Endothelial cell of umbilical vein (primary cell): ENCODE data around the gene MTIF3. TPM values are rescaled to one million over a fixed set of nuclear protein-coding genes. Genes with fewer than 3 reads are reported as not detected.

Source experiments
- polyA plus RNA-seq, 4 experiments: library from polyadenylated mRNA; depleted of rRNA in 3 of 4; stranded (reverse) in 3 of 4; unstranded in 1 of 4; fragments of >200 nt; gene quantifications; 2 replicates each; pipeline versions ENCODE4 v1.2.1 to v1.2.3, GENCODE V29; 2011 to 2012; ENCODE audit warnings: missing spikeins in 1 of 4
- small RNA-seq: library from RNA; depleted of rRNA; stranded (forward); fragments of <200 nt; gene quantifications from one replicate; pipeline ENCODE3, GENCODE V24; 2012; ENCODE audit warnings: low replicate concordance, low read depth; ENCODE audit not compliant: insufficient read depth, insufficient read length
- total RNA-seq: library from RNA; stranded (reverse); gene quantifications from 2 replicates; pipeline ENCODE4 v1.2.3, GENCODE V29; 2021

MTIF3 gene
- total and polyA plus RNA-seq, 2 donors (not counting 3 experiments of a cell fraction or from before 2014, with no cell fraction given) = 23.5 to 37.5 TPM

Small RNA genes lying within 50 kb of the gene (small RNA-seq; reads per million reads assigned to genes)
- not detected for gene RNU6-63P
- not detected for gene RNY1P1

Other genes starting within 250 kb of the MTIF3 start
- 871 and 890 TPM in 2 replicates for gene RPL21, start 199.0 kb downstream of the MTIF3 start, total RNA-seq
- 310 and 585 TPM in 2 replicates for gene RPL21, start 199.0 kb downstream of the MTIF3 start, polyA plus RNA-seq
- 1.3 and 2.1 TPM in 2 replicates for gene RASL11A, start 179.7 kb downstream of the MTIF3 start, total RNA-seq
- gene RASL11A, start 179.7 kb downstream of the MTIF3 start, polyA plus RNA-seq = 1.2 and 1.5 TPM in 2 replicates
- 71.2 and 73.3 TPM in 2 replicates for gene GTF3A, start 25.9 kb downstream of the MTIF3 start, total RNA-seq
- gene GTF3A, start 25.9 kb downstream of the MTIF3 start, polyA plus RNA-seq = 37.9 and 47.6 TPM in 2 replicates
- 9.1 and 9.9 TPM in 2 replicates for gene LNX2, start 170.0 kb upstream of the MTIF3 start, total RNA-seq
- gene LNX2, start 170.0 kb upstream of the MTIF3 start, polyA plus RNA-seq = 5.9 and 7.0 TPM in 2 replicates
- 104 and 111 TPM in 2 replicates for gene POLR1D, start 171.3 kb upstream of the MTIF3 start, total RNA-seq
- gene POLR1D, start 171.3 kb upstream of the MTIF3 start, polyA plus RNA-seq = 78.1 and 90.7 TPM in 2 replicates